Head of caudate nucleus (tissue), 42 donors: ENCODE data around the gene MYO15A.
"Not testable (repeated sequence)": the region's sequence is repeated elsewhere in the genome, so short reads cannot be mapped to it uniquely, and the experiment has no call there.

Experiments
- DNase-seq, 42 donors: peaks; one replicate each; pipeline versions ENCODE4 v3.0.0 to v3.0.0-alpha.2; 2020 to 2021; ENCODE audit warnings: mixed read lengths in 7 of 42
- intact Hi-C: fragments of 100-400 bp; cut with DNase I; formaldehyde crosslinking; loops from one replicate; pipeline ENCODE4 v1.15.0; 2022

The MYO15A gene

GRCh38 chr17:18191236-18191667 is 82.7 kb downstream of the MYO15A start:
- DNase-seq: peak in 1 of 42 donors; percentile 44
- intact Hi-C loops: no loop called here

- DNase-seq: peak in 10 of 42 donors; percentile 19 to 42 (median 27)
- intact Hi-C loops: no loop called here
Measured at GRCh38 chr17:18191967-18192366, 83.4 kb downstream of the MYO15A start.

DNA sequence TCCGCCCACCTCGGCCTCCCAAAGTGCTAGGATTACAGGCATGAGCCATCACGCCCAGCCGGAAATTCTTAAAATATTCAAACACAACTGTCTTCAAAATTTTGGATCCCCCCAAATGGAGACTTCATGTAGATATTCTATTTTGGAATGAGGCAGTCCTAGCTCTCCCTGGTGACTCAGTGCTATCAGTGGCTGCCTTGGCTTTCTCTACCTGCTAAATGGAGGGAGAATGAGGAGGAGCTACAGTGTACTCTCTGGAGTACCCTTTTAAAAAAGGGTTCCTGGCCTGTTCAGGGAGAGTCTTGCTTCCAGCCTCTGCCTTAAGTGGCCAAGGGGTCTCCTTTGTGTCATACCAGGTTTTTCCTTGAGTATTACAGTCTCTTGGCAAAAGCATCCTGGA is 85.8 kb downstream of the MYO15A start:
- intact Hi-C loops: no loop called here
- peak in 4 of 42 donors; percentile 14 to 47 (median 34) for DNase-seq

GRCh38 chr17:18194804-18195203 is 86.2 kb downstream of the MYO15A start:
- DNase-seq: no peak
- intact Hi-C loops: no loop called here

GRCh38 chr17:18195246-18195645 is 86.7 kb downstream of the MYO15A start:
- intact Hi-C loops: no loop called here
- DNase-seq: peak in 13 of 42 donors; percentile 11 to 82 (median 46)

DNA sequence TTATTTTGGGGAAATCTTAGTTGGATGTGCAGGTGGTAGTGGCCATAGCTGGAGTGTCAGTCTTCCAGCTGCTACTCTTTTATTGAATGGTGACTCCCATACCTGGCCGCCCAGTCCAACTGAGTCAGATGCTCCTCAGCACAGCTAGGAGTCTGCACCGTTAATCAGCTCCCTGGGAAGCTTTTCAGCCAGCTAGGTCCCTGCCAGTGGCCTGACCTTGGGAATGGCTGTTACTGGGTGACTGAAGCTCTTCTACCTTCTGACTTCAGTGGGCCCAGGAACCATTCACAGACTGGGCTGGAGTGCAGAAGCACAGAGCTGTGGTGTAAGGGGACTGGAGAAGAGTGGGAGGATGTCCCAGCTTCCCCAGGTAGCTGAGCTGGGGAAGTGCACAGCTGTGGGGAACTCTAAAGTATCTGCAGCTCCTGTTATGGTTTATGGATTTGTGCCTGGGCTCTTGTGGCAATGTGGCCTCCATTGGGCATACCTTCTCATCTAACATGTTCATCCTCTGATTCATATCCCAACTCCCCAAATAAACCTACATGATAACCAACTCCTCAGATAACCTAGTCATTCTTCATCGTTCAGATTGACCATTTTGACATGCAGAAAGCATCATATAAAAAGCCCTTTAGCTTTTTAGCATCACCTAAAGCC is 89.1 kb downstream of the MYO15A start:
- intact Hi-C loops: no loop called here
- no peak for DNase-seq

- intact Hi-C loops: no loop called here
- no peak for DNase-seq
Measured at GRCh38 chr17:18198530-18198929, 90.0 kb downstream of the MYO15A start.

DNA sequence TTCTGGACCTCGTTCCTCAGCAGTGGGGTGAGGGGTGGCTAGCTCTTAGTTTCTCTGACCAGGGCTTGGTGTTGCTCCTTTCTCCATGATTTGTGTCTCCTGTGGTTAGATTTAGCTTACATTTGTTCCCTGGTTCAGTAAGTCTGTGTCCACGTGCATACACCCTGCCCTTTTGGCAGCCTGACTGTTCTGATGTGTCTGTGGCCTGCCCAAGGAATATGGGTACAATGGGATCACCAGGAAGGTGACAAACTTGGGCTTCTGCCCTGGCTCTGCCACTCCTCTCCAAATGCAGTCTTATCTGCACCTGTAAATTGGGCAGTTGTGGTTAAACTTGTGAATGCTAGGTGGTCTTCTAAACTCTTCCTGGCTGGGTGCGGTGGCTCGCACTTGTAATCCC is 92.6 kb downstream of the MYO15A start:
- intact Hi-C loops: no loop called here

GRCh38 chr17:18203308-18203707 is 94.8 kb downstream of the MYO15A start:
- intact Hi-C loops: no loop called here
- DNase-seq: no peak

More for the DNA sequence above, 92.6 kb downstream of the MYO15A start:
- DNase-seq: no peak

DNA sequence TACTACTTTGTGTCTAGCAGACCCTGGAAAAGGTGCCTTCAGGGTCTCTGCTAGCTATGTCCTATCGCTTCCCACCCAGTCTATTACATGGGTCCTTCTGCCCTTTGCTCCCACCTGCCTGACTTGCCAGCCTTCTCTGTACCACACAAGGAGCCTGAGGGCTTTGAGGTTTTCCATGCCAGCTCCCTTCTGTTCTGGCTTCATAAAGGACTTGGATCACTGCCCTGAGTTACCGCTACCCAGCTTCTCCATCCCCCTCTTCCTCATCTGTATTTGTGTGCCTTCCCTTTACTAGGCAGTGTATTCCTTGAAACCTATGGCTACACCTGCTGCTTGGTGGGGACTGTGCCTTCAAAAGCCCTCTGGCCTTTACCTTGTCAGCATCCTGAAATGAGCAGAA is 97.3 kb downstream of the MYO15A start:
- intact Hi-C loops: no loop called here
- no peak for DNase-seq

- DNase-seq: no peak
- intact Hi-C loops: no loop called here
Measured at GRCh38 chr17:18206962-18207361, 98.4 kb downstream of the MYO15A start.

DNA sequence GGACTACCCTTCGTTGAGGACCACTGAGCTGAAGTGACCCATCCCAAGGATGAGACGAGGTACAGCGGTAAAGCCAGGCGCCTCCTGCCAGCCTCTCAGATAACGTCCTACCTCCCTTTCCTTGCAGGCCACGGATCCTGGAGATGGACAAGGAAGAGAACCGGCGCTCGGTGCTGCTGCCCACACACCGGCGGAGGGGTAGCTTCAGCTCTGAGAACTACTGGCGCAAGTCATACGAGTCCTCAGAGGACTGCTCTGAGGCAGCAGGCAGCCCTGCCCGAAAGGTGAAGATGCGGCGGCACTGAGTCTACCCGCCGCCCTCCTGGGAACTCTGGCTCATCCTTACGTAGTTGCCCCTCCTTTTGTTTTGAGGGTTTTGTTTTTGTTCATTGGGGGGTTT is 99.5 kb downstream of the MYO15A start:
- no peak for DNase-seq
- intact Hi-C loops: no loop called here

GRCh38 chr17:18213666-18214270 is 105.2 kb downstream of the MYO15A start:
- intact Hi-C loops: no loop called here
- peak in 11 of 42 donors; percentile 10 to 68 (median 36) for DNase-seq

GRCh38 chr17:18216906-18217305 is 108.3 kb downstream of the MYO15A start:
- intact Hi-C loops: not testable (repeated sequence)

GRCh38 chr17:18217412-18218015 is 109.0 kb downstream of the MYO15A start:
- intact Hi-C loops: no loop called here
- peak; percentile 51 to 94 (median 84) for DNase-seq

More at GRCh38 chr17:18216906-18217305, 108.3 kb downstream of the MYO15A start:
- not testable (repeated sequence) for DNase-seq

DNA sequence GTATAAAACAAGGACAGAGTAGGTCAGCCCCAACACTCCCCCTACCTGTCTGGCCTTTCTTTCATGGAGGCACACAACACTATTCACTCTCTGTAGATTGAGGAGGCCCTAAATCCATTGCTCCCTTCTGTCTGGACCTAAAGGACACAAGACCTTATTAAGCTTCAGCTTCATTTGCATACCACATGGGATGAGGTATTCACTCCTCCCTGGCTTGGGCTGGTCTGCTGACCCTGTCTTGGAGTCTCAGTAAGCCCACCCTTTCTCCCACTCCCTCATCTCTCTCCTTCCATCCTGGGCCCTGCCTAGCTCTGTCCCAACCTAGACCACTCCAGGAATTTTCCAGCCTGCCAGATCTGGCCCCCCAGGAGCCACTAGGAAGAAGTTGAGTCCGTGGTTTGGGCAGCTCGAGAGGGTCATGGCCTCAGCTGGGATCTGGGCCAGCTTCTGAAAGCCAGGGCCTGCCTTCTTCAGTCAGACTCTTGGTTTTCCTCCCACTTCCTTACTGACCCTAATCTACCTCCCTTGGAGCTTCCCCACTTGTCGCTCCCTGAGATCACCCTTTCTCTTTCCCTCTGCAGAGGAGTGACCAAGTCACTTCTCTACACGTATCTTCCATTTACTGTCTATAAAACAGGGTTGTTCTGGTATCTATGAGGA is 110.3 kb downstream of the MYO15A start:
- no peak for DNase-seq
- intact Hi-C loops: no loop called here

- intact Hi-C loops: loop anchor here (5.0 kb wide), 1 partner anchor 37 kb away; no protein-coding TSS in a partner anchor
- no peak for DNase-seq
Measured at GRCh38 chr17:18224053-18224386, 115.5 kb downstream of the MYO15A start.

DNA sequence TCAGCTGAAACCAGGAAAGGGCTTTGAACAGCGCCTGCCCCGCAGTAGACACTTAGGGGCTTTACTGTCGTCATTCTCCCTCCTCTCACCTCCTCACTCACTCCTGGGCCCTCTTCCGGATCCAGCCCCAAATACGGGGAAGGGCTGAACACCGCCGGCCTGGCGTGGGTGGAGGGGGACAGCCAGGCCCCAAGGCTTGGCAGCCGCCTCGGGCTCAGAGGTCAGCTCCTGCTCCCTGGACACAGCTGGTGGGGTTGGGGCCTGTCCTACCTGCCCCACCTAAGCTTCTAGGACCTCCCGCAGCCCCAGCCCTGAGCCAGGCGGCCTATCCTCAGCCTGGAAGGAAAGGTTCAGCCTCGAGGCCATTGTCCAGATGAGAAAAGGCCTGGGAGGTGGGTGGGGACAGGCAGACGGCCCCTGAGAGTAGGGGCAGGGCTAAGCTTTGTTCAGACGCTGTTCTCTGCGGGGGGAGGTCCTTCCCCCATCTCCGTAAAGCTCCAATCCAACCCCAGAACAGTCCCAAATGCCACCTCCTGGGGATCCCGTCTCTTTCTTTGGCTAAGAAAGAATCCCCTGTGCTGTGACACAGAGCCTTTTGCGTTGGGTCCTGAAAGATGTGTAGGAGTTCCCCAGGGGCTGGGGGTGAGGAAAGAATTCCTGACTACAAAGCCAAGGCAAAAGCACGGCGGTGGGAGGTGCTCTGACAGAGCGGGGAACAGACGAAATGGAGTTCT is 116.0 kb downstream of the MYO15A start:
- intact Hi-C loops: loop anchor here (5.0 kb wide), 1 partner anchor 37 kb away; no protein-coding TSS in a partner anchor
- DNase-seq: no peak

GRCh38 chr17:18225121-18225641 is 116.6 kb downstream of the MYO15A start, which contains the start of gene LLGL1:
Gene LLGL1, plus strand, starts transcription at chr17:18225635. Its CDS starts 48 bp downstream, at chr17:18225683.
- DNase-seq: peak; percentile 89 to 99 (median 97)
- intact Hi-C loops: no loop called here
